Upper lobe of right lung (tissue), 1 donor: ENCODE results near the gene BSN. TPM values are rescaled to one million over a fixed set of nuclear protein-coding genes. Genes with fewer than 3 reads are reported as not detected.
A peak's percentile ranks its signal among the peaks of the same experiment; 100 is the strongest.

Experiments used
- ATAC-seq: fragments of 200-7000 bp; cut with Tn5 transposase; one replicate; pipeline ENCODE4 v1.9.1; 2020; ENCODE audit warnings: mild to moderate bottlenecking, moderate library complexity
- DNase-seq: peaks from one replicate; pipeline ENCODE4 v3.0.0-alpha.2; 2020
- H3K27ac ChIP-seq: fragments of 200-600 bp; one replicate; pipeline ENCODE4 v1.8.0; 2022
- H3K27me3 ChIP-seq: fragments of 200-600 bp; one replicate; pipeline ENCODE4 v1.8.0; 2022; ENCODE audit warnings: mild to moderate bottlenecking
- H3K36me3 ChIP-seq: fragments of 200-600 bp; one replicate; pipeline ENCODE4 v1.8.0; 2022
- H3K4me1 ChIP-seq: fragments of 200-600 bp; one replicate; pipeline ENCODE4 v1.8.0; 2022
- H3K4me3 ChIP-seq: fragments of 200-600 bp; one replicate; pipeline ENCODE4 v1.8.0; 2022; ENCODE audit warnings: mild to moderate bottlenecking
- H3K9me3 ChIP-seq: fragments of 200-600 bp; one replicate; pipeline ENCODE4 v1.8.0; 2022
- CTCF ChIP-seq: fragments of 200-600 bp; IDR thresholded peaks from one replicate; pipeline ENCODE4 v1.8.0; 2022; ENCODE audit warnings: antibody characterized with exemption
- intact Hi-C: fragments of 100-400 bp; cut with DNase I; formaldehyde crosslinking; loops from one replicate; pipeline ENCODE4 v1.11.0; 2022
- total RNA-seq: library from RNA; stranded (reverse); fragmentation: NEBNext Ultra II Directional; extraction: Animal tissue kit (Norgen Biotek cat#: 25700); gene quantifications from one replicate; pipeline ENCODE4 v1.2.1, GENCODE V29; 2021
- donor health status: DM: no; HTN: yes; CAD: no; lungs with severe emphysema.

Gene BSN
- total RNA-seq, 1 donor from 2014 or later = 0.43 TPM

GRCh38 chr3:49700014-49700413, 145.7 kb downstream of the BSN start:
- ATAC-seq = no peak
- TF ChIP-seq CTCF = no peak
- H3K4me3 ChIP-seq = no peak overlapping the region
- DNase-seq = no peak
- no peaks in the 10 kb centered on the region for H3K27me3 ChIP-seq
- intact Hi-C loops = no loop called here
- H3K4me1 ChIP-seq = no peaks in the 10 kb centered on the region
- no peak overlapping the region for H3K27ac ChIP-seq
- H3K9me3 ChIP-seq = no peaks in the 10 kb centered on the region
- peaks cover 27% of the 10 kb centered on the region for H3K36me3 ChIP-seq

- Histone ChIP-seq H3K9me3 (no peaks in the 10 kb centered on the region), H3K4me3 (no peak overlapping the region), H3K27ac (no peak overlapping the region), H3K4me1 (no peaks in the 10 kb centered on the region), H3K36me3 (peaks cover 32% of the 10 kb centered on the region), H3K27me3 (no peaks in the 10 kb centered on the region)
- intact Hi-C loops = no loop called here
- ATAC-seq (no peak), DNase-seq (no peak)
- no peak for TF ChIP-seq CTCF
Measured at GRCh38 chr3:49700453-49701128, 146.3 kb downstream of the BSN start.

GRCh38 chr3:49701388-49702077, 147.3 kb downstream of the BSN start:
- Histone ChIP-seq H3K27me3 (no peaks in the 10 kb centered on the region), H3K27ac (no peak overlapping the region), H3K9me3 (no peaks in the 10 kb centered on the region), H3K4me3 (no peak overlapping the region), H3K36me3 (peaks cover 40% of the 10 kb centered on the region), H3K4me1 (no peaks in the 10 kb centered on the region)
- no peak for ATAC-seq
- intact Hi-C loops = no loop called here
- DNase-seq = no peak
- TF ChIP-seq CTCF = peak; percentile 26

GRCh38 chr3:49702672-49703071, 148.4 kb downstream of the BSN start:
- ATAC-seq (no peak), DNase-seq (no peak)
- H3K4me3 ChIP-seq = no peak overlapping the region
- no peaks in the 10 kb centered on the region for H3K27me3 ChIP-seq
- no peaks in the 10 kb centered on the region for H3K4me1 ChIP-seq
- intact Hi-C loops = no loop called here
- no peak for TF ChIP-seq CTCF
- H3K36me3 ChIP-seq = peaks cover 40% of the 10 kb centered on the region
- H3K9me3 ChIP-seq = no peaks in the 10 kb centered on the region
- H3K27ac ChIP-seq = no peak overlapping the region

GRCh38 chr3:49703443-49703927, 149.2 kb downstream of the BSN start:
- H3K27ac ChIP-seq = no peak overlapping the region
- no peaks in the 10 kb centered on the region for H3K27me3 ChIP-seq
- H3K9me3 ChIP-seq = no peaks in the 10 kb centered on the region
- H3K4me3 ChIP-seq = no peak overlapping the region
- ATAC-seq (peak; percentile 85), DNase-seq (no peak)
- H3K36me3 ChIP-seq = peaks cover 40% of the 10 kb centered on the region
- peak; percentile 80 for TF ChIP-seq CTCF
- intact Hi-C loops = no loop called here
- H3K4me1 ChIP-seq = no peaks in the 10 kb centered on the region
